Stimulated activated CD4-positive, alpha-beta T cell treated with anti-CD3 and anti-CD28 coated beads, Interleukin-4, amount 100 ng/mL, for 1 hour (primary cell): ENCODE results near the gene CCDC167.

Experiments
- DNase-seq: peaks from one replicate; pipeline ENCODE4 v3.0.0-alpha.2; 2020

The CCDC167 gene

GRCh38 chr6:37486121-37486839 lies 13.4 kb downstream of the CCDC167 start:
- DNase-seq: no peak

- DNase-seq: no peak
These were observed 14.4 kb downstream of the CCDC167 start for GRCh38 chr6:37485291-37485702.

- no peak for DNase-seq
These were observed 14.9 kb downstream of the CCDC167 start for GRCh38 chr6:37484786-37485170.

- peak; percentile 81 for DNase-seq
These were observed 15.5 kb downstream of the CCDC167 start for GRCh38 chr6:37483917-37484785.

GRCh38 chr6:37483252-37483901 lies 16.3 kb downstream of the CCDC167 start:
- no peak for DNase-seq

- DNase-seq: no peak
These were observed 17.0 kb downstream of the CCDC167 start for GRCh38 chr6:37482606-37483251.

GRCh38 chr6:37481711-37482605 lies 17.7 kb downstream of the CCDC167 start:
- no peak for DNase-seq

- DNase-seq: no peak
These were observed 18.6 kb downstream of the CCDC167 start for GRCh38 chr6:37480951-37481534.

GRCh38 chr6:37480118-37480736 lies 19.5 kb downstream of the CCDC167 start:
- DNase-seq: no peak

GRCh38 chr6:37479266-37479854 lies 20.3 kb downstream of the CCDC167 start:
- DNase-seq: no peak

- DNase-seq: no peak
These were observed 20.9 kb downstream of the CCDC167 start for GRCh38 chr6:37478827-37479226.

- DNase-seq: no peak
These were observed 21.8 kb downstream of the CCDC167 start for GRCh38 chr6:37477656-37478435.

- DNase-seq: no peak
These were observed 22.5 kb downstream of the CCDC167 start for GRCh38 chr6:37477191-37477590.

- no peak for DNase-seq
These were observed 25.4 kb downstream of the CCDC167 start for GRCh38 chr6:37474316-37474715.

- no peak for DNase-seq
These were observed 26.2 kb downstream of the CCDC167 start for GRCh38 chr6:37473364-37474095.

GRCh38 chr6:37467718-37468117 lies 32.0 kb downstream of the CCDC167 start:
- DNase-seq: no peak

GRCh38 chr6:37463110-37463509 lies 36.6 kb downstream of the CCDC167 start:
- DNase-seq: no peak

GRCh38 chr6:37460805-37461204 lies 38.9 kb downstream of the CCDC167 start:
- DNase-seq: no peak
